Activated effector memory CD4-positive, alpha-beta T cell treated with Interleukin-2 at 50 U/mL for 16 hours (primary cell): ENCODE measurements around the gene SERP2.
A peak's percentile ranks its signal among the peaks of the same experiment; 100 is the strongest.

Experiments
- DNase-seq: peaks from one replicate; pipeline ENCODE4 v3.0.0-alpha.2; 2020

The SERP2 gene

GRCh38 chr13:44415815-44416214, 42.2 kb downstream of the SERP2 start:
- no peak for DNase-seq

DNA sequence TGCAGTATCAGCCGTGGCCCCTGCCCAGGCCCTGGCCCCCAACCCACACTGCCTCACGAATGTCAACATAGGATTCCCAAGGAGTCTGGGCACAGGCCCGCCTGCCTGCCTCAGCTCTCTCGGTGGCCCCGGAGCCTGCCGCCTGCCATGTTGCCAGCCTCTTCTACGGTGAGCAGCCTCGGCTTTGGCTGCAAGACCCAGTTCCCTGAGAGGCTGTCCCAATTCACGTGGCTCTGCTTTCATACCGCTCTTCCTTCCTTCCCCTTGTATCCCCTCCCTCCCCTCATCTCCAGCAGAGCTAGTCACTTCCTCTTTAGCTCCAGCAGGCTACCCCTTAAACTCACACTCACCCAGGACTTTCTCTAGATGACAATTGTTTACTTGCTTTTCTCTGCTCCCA, 42.7 kb downstream of the SERP2 start:
- no peak for DNase-seq

GRCh38 chr13:44416744-44417143, 43.1 kb downstream of the SERP2 start:
- DNase-seq = no peak

DNA sequence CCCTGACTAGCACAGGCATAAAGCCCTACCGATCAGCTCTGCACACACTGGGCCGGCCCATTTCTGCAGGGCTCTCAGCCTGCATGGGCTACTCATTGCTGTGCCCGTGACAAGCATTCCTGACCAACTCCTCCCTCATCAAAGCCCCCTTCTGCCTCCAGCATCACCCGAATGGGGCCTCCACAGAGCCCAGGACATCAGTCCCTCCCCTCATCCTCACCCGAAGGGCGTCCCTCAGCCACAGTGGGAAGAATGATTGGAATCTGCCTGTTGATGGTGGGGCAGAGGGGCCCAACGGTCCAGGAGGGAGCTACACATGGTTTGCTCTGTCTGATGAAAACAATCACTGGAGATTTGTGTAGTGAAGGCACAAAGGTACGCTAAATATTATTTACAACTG, 43.8 kb downstream of the SERP2 start:
- no peak for DNase-seq

- DNase-seq = no peak
Measured at GRCh38 chr13:44417876-44418275, 44.3 kb downstream of the SERP2 start.

DNA sequence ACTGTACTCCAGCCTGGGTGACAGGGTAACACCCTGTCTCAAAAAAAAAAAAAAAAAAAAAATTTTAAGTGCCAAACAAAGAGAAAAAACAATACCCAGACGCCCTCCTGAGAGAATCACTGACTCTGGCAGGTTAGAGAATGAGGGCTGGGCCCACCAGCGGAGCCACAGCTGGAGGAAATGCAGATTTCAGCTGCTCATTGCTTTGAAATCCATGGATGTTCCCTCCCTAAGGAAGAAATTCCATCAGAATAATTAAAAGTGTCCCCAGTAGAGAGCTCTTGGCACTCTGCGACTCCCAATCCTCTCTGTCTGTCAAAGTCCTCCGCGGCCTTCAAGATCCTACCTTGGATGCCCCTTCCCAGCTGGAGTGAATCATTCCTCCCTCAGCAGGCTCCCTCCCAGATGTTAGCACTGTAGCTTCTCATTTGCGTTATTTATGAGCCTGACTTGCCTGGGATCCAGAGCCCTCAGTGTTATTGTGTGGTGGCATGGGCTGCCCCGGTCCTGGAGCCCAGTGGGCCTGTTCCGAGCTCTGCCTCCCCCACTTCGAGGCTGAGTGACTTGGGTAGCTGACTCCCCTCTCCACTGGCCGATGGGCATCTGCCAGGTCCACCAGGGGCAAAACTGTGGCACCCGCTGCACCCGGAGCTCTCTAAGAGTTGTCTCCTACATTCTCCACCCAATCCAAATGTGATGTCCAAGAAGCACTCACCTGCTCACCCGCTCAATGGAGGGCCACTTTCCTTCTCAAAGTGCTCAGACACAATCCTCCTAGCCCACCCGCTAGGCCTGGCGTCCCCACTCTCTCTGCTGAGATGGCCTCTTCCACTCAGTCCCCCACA, 47.0 kb downstream of the SERP2 start:
- no peak for DNase-seq

DNA sequence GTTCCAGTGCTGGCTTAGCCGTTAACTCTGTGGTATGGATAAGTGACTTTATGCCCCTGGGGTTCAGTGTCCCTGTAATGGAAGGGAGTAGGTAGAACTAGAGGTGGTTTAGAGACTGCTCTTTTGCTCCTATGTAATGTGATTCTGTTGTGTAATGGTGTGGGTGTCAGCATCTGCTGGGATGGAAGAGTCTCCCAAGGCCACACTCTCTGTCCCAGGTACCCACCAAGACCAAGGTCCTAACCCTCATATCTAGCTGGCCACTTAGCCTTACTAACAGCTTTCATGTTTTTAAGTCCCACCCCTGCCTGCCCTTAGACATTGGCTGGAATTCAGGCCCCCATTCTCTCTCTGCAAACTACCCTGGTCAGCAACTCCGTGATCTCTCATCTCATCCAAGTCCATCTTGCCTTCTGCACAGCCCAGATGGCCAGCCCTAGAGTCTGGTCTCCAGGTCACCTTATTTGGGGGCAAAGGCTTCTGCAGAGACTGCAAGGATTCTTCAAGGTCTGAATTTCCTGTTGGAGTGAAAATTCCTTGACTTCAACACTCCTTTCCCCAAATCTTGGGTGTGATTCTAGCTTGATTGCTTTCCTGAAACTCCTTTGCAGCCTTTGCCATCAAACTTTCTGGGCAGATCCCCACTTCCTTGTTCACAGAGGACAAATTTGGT, 48.4 kb downstream of the SERP2 start:
- DNase-seq = no peak

GRCh38 chr13:44422755-44423643, 49.4 kb downstream of the SERP2 start:
- DNase-seq = no peak

DNA sequence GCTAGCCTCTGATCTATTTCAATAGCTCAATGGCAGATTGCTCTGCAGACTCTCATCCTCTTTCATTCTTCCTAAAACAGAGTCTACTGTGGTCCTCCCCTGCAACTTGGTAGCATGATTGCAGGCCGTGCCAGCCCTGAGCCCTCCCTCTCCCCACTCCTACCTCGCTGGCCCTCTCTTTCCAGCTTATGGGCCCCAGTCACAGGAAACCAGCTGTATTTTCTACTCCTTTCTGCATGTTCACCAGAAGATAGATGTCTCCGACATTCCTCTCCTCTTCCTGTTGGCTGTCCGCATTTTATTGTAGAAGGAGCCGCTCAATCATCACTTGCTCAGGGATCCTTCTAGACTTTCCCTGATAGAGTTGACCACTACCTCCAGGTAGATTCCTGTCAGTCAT, 50.2 kb downstream of the SERP2 start:
- DNase-seq = no peak

DNA sequence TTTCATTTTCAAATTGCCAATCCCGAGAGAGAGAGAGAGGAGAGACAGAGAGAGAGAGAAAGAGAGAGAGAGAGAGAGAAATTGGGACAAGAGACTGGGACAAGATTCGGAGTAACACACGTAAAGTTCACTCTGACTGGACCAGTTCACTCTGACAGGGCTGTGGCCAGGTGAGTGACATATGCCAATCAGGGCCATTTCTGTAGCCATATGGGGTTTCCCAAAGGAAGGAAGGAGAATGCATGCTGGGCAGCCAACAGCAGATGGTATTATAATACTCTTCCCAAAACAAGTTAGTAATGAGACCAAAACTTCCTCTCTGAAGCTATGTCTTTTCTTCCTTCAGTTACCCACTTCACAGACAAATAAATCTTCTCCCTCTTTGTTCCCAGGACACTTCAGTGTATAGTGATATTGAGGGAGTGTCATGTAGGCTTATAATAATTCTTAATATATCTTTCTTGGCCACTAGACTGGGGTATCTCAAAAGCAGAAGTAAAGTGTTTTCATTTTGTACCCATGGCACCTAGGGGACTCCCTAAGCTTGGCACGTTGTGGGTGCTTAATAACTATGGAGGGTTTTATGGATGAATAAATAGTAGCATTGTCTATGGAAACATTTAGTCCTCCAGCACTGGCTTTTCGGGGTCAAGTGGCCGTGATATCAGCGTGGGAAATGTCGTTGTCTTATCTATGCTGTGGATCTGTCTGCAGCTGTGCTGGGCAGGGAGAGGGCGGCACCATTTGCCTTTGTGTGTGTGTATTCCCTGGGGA, 51.6 kb downstream of the SERP2 start:
- no peak for DNase-seq

GRCh38 chr13:44425815-44426078, 52.1 kb downstream of the SERP2 start:
- DNase-seq = no peak

GRCh38 chr13:44426461-44426860, 52.8 kb downstream of the SERP2 start:
- no peak for DNase-seq

DNA sequence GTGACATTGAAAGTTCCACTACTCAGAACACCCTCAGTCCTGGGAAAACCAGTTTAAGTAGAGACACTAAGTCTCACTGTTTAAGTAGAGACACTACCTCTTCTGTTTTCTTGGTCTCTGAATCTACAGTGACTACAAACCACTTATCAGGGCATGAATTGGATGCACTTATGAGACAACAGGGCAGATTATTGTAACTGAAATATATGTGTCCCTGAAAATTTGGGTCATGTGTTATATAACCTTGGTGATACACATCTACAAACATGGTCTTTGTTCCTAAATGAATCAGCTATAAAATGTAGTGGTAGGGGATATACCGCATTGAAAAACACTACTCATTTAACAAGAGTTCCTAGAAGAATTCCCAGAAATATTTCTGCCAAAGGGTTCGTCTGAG, 55.7 kb downstream of the SERP2 start:
- DNase-seq = no peak

DNA sequence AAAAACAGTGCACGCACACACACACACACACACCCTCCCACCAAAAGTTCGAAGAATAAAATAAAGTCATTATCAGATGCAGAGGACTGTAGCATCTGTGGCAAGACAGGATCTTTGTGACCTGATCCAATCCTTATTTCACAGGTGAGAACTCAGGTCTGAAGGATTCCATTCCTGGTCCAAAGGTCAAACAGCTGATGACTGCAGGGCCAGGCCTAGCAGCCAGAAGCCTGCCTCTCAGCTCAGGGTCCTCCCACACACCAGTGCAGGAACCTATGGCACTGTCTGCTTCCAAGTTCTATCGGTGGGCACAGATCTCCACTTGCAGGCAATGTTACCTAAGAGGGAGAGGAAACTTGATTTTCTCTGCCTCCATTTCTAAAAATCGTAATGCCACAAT, 57.5 kb downstream of the SERP2 start:
- no peak for DNase-seq

GRCh38 chr13:44432650-44433049, 59.0 kb downstream of the SERP2 start:
- DNase-seq = no peak

DNA sequence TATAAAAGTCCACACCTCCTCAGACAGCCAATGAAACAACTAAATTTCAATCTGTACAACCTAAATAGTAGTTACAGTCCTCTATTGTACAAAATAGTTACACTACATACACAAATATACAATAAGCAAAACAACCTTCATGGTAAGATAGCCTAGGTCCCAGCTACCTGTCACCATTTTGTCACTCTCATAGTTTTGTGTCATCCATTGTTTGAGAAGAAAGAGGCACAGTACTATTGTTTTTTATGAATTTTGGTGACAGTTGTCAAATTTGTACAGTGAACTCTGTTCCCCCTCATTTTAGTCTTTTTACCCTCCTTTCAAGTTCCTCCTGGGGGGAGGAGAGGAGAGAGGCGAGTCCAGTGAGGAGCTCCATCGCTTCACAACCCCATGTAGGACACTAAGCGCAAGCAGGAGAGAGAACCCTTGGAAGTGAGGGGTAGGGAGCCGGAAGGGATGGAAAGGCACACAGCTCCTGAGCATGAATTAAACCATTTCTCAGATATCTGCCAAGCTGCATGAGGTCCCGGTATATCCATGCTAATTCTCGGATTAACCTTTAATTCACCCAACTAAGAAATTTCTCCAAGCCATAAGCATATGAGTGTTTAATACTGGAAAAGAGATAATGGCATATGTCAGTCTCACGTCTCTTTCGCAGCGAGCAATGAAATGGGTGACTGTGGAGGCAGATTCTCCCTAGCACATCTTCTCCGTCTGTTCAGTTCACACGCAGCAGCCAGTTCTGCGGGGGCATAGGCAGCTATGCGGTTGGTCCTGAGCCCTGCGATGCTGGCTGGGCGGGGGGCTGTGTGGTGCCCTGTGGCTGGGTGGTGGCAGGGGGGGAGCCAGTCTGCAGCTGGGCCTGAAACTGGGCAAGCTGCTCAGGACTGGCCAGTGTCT, 60.5 kb downstream of the SERP2 start:
- no peak for DNase-seq

DNA sequence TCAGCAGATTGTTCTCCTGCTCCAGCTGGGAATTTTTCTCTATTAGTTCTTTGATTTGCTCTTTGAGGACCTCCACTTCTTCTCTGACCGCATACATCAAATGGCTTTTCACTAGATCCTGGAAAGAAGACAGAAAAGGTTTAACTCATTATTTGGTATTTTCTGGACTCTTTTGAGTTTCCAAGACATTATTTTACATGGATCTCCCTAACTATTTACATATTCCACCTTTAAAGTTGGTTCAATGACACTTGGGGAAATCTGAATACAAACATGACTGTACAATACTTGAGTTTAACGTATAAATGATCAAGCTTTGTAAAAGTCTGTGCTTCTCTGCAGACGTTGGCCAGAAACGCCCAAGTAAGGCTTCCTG, 61.1 kb downstream of the SERP2 start:
- DNase-seq = no peak

- peak; percentile 78 for DNase-seq
Measured at GRCh38 chr13:44435142-44435918, 61.7 kb downstream of the SERP2 start.

DNA sequence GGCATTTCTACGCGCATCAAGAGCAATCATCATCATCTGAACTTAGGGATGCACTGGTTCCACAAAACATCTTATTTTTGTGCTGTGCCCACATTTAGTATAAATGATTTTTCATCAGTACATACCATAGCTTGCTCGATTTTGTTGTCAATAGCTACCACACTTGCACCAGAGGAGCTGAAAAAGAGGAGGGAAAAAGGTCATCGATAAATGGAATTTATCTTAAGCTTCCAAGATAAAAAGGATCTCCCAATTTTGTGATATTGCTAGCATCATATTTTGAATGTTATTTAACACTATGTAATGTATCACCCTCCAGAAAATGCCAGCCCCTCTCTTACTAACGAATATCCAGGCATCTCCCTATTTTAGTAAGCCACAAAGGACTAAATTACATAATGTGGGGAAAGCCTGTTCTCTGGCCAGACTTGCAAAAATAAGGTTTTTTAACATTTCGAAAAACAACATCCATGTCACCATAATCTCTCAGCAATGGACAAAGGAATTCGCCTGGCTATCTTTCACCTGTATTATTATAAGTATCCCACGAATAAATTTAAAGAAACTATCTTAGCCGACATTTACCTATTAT, 62.4 kb downstream of the SERP2 start:
- no peak for DNase-seq

DNA sequence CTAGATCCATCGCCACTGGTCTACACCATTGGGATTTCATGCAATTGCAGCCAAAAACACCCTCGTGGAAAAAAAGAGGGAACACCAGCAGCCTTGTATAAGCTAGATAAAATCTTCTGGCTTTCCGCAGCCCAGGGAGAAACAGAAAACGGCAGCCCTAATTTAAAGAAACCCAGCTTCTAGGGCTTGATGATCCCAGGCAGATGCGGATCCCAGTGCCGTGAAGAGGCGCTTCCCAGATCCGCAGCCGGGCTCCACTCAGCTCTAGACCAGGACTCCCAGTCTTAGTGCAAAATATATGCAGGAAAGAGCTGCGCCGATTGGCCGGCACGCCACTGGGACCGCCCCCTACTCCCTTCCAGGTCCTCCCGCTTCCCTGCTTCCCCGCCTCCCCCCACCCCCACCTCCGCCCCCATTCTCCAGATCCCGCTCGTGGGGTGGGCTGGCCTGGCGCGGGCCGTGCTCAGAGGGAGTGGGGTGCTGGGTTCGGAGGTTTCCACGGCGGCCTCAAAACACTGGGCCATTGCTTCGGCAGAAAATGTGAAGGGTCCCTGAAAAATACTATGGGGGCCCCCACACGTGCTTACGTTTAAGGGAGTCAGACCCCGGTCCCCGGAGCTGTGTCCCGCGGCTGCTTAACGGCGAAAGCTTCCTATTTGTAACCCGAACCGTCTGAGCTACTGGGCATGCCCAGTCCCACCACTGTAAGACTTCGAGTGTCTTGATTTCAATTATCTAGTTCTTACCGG, 63.1 kb downstream of the SERP2 start:
- DNase-seq = peak; percentile 10
